ENCODE data around the gene MAST4.

The MAST4 gene

GRCh38 chr5:66595756-66596635 lies at the start of gene MAST4:
Gene MAST4 (plus strand): TSS chr5:66596393. CDS start chr5:66596656, 263 bp downstream.
- DNase-seq, result no peak

GRCh38 chr5:66546541-66546940 lies 49.7 kb upstream of the MAST4 start:
- no peak for DNase-seq

GRCh38 chr5:66551338-66551737 lies 44.9 kb upstream of the MAST4 start:
- DNase-seq, result no peak

- no peak for DNase-seq
Observed at GRCh38 chr5:66551945-66552344, 44.2 kb upstream of the MAST4 start.

GRCh38 chr5:66553368-66553912 lies 42.8 kb upstream of the MAST4 start:
- DNase-seq, result no peak

- DNase-seq, result no peak
Observed at GRCh38 chr5:66553916-66554575, 42.1 kb upstream of the MAST4 start.

GRCh38 chr5:66554884-66555283 lies 41.3 kb upstream of the MAST4 start:
- no peak for DNase-seq

- DNase-seq, result no peak
Observed at GRCh38 chr5:66558560-66558959, 37.6 kb upstream of the MAST4 start.

GRCh38 chr5:66560371-66560770 lies 35.8 kb upstream of the MAST4 start:
- no peak for DNase-seq

- DNase-seq, result no peak
Observed at GRCh38 chr5:66561256-66561990, 34.8 kb upstream of the MAST4 start.

GRCh38 chr5:66565878-66566277 lies 30.3 kb upstream of the MAST4 start:
- DNase-seq, result no peak

- no peak for DNase-seq
Observed at GRCh38 chr5:66567474-66567873, 28.7 kb upstream of the MAST4 start.

- DNase-seq, result no peak
Observed at GRCh38 chr5:66570201-66570600, 26.0 kb upstream of the MAST4 start.

GRCh38 chr5:66573733-66574132 lies 22.5 kb upstream of the MAST4 start:
- no peak for DNase-seq

GRCh38 chr5:66582499-66583165 lies 13.6 kb upstream of the MAST4 start:
- no peak for DNase-seq

GRCh38 chr5:66585291-66585690 lies 10.9 kb upstream of the MAST4 start:
- DNase-seq, result no peak

GRCh38 chr5:66587771-66588170 lies 8.4 kb upstream of the MAST4 start:
- no peak for DNase-seq

- no peak for DNase-seq
Observed at GRCh38 chr5:66596636-66597182, 516 bp downstream of the MAST4 start.

- DNase-seq, result no peak
Observed at GRCh38 chr5:66597183-66597757, 1.1 kb downstream of the MAST4 start.

- no peak for DNase-seq
Observed at GRCh38 chr5:66602621-66603020, 6.4 kb downstream of the MAST4 start.

GRCh38 chr5:66603164-66603563 lies 7.0 kb downstream of the MAST4 start:
- DNase-seq, result no peak

- DNase-seq, result no peak
Observed at GRCh38 chr5:66603881-66604280, 7.7 kb downstream of the MAST4 start.
